ENCODE measurements around the gene NTM.
"Not testable (repeated sequence)": the region's sequence is repeated elsewhere in the genome, so short reads cannot be mapped to it uniquely, and the experiment has no call there.

- not testable (repeated sequence) for TF ChIP-seq CTCF, POLR2A (IDR thresholded peaks at IDR 0.05)
These were observed 310.0 kb downstream of the NTM start for GRCh38 chr11:131680448-131680847.
